Measurements from ENCODE around the gene GNA12. TPM values are rescaled to one million over a fixed set of nuclear protein-coding genes. Genes with fewer than 3 reads are reported as not detected.
A peak's percentile ranks its signal among the peaks of the same experiment; 100 is the strongest.

GNA12 gene
- total RNA-seq, 2 donors from 2014 or later = 12.2 to 17.5 TPM

- H3K27me3 ChIP-seq = no peaks in the 10 kb centered on the region
- H3K4me1 ChIP-seq = peaks cover 22% of the 10 kb centered on the region
- H3K9me3 ChIP-seq = no peaks in the 10 kb centered on the region
- H3K27ac ChIP-seq = peak overlapping the region; percentile 69 to 92 (median 82)
- peak; percentile 84 to 95 (median 87) for DNase-seq
- WGBS, 2 donors = 18 to 26% methylated on average over 14 of the region's 14 CpGs
- no peak overlapping the region for H3K4me3 ChIP-seq
- peak in 2 of 3 donors; percentile 50 to 60 for TF ChIP-seq POLR2A (IDR thresholded peaks at IDR 0.05)
- TF ChIP-seq CTCF (IDR thresholded peaks at IDR 0.05) = no peak
- intact Hi-C loops (cut with DNase I) = no loop called here
- ATAC-seq = peak; percentile 90
- no peaks in the 10 kb centered on the region for H3K36me3 ChIP-seq (replicated peaks in 1 of 2; ENCODE audit: insufficient read depth in 1 of 2, low read depth in 2 of 2)
Measured at GRCh38 chr7:2860627-2861133, 16.6 kb upstream of the GNA12 start.

DNA sequence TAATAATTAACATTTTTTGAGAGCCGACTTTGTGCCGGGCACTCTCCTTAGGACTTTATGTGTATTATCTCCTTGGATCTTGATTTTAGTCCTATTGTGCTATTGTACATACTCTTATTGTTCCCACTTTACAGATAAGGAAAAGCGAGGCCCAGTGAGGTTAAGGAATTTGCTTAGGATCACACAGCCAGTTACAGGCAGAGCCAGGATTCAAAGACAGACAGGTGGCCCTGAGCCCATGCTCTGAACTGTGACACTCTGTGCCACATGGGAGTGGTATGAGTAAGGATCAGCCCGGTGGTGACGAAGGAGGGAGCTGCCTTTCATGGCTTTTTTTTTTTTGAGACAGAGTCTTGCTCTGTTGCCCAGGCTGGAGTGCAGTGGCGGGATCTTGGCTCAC, 15.8 kb upstream of the GNA12 start:
- Histone ChIP-seq H3K9me3 (no peaks in the 10 kb centered on the region), H3K4me1 (peaks cover 22% of the 10 kb centered on the region), H3K36me3 (replicated peaks in 1 of 2; ENCODE audit: insufficient read depth in 1 of 2, low read depth in 2 of 2) (no peaks in the 10 kb centered on the region), H3K4me3 (no peak overlapping the region), H3K27me3 (no peaks in the 10 kb centered on the region), H3K27ac (peak overlapping the region; percentile 69 to 92 (median 82))
- DNase-seq (peak; percentile 57 to 80 (median 64)), ATAC-seq (peak; percentile 49)
- TF ChIP-seq POLR2A (IDR thresholded peaks at IDR 0.05) = no peak
- no peak for TF ChIP-seq CTCF (IDR thresholded peaks at IDR 0.05)
- intact Hi-C loops (cut with DNase I) = no loop called here
- 68 to 71% methylated on average over 6 of the region's 6 CpGs for WGBS, 2 donors

DNA sequence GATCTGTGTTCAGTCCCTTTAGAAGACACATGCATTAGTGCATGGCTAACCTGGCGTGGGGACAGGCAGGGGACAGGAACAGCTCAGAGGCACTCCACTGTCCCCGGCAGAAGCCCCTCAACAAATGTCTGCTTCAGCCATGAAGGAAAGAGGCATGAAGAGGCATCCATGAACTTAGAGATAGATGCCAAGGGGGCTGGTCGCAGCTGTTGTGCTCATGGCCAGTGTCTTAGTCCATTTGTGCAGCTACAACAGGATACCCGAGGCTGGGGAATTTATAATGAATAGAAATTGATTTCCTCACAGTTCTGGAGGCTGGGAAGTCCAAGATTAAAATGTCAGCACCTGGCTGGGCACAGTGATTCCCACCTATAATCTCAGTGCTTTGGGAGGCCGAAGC, 14.5 kb upstream of the GNA12 start:
- Histone ChIP-seq H3K4me1 (peaks cover 22% of the 10 kb centered on the region), H3K9me3 (no peaks in the 10 kb centered on the region), H3K27ac (no peak overlapping the region), H3K27me3 (no peaks in the 10 kb centered on the region), H3K36me3 (replicated peaks in 1 of 2; ENCODE audit: insufficient read depth in 1 of 2, low read depth in 2 of 2) (no peaks in the 10 kb centered on the region), H3K4me3 (no peak overlapping the region)
- 91 to 97% methylated on average over 5 of the region's 5 CpGs for WGBS, 2 donors
- TF ChIP-seq POLR2A (IDR thresholded peaks at IDR 0.05) (no peak), CTCF (IDR thresholded peaks at IDR 0.05) (no peak)
- ATAC-seq (no peak), DNase-seq (no peak)
- intact Hi-C loops (cut with DNase I) = no loop called here

DNA sequence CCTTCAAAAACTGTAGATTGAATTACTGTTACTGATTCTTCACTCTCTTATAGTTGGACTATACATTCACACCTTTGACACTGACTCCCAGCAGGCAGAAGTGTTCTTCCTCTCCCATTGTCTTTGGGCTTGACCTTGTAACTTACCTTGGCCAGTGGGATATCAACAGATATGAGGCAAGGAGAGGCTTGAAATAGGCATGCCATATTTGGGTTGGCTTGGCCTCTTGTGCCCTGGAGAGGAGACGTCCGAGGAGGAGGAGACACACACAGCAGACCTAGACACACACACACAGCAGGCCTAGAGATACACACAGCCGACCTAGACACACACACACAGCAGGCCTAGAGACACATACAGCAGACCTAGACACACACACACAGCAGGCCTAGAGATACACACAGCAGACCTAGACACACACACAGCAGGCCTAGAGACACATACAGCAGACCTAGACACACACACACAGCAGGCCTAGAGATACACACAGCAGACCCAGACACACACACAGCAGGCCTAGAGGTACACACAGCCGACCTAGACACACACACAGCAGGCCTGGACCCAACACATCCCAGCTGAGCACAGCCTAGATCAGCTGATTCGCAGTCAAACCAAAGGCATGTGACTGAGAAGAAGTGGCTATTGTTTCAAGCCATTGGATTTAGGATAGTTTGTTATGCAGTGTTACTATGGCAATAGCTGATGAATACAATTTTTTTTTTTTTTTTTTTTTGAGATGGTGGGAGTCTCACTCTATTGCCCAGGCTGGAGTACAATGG, 12.5 kb upstream of the GNA12 start:
- WGBS, 2 donors = 68 to 93% methylated on average over 2 to 5 of the region's 5 CpGs
- no peak for DNase-seq
- no peak for ATAC-seq
- intact Hi-C loops (cut with DNase I) = no loop called here
- H3K4me1 ChIP-seq = peaks cover 22% of the 10 kb centered on the region
- no peak overlapping the region for H3K4me3 ChIP-seq
- H3K27me3 ChIP-seq = no peaks in the 10 kb centered on the region
- H3K36me3 ChIP-seq (replicated peaks in 1 of 2; ENCODE audit: insufficient read depth in 1 of 2, low read depth in 2 of 2) = no peaks in the 10 kb centered on the region
- peak overlapping the region in 1 of 4 donors; percentile 0 for H3K27ac ChIP-seq
- no peaks in the 10 kb centered on the region for H3K9me3 ChIP-seq
- TF ChIP-seq CTCF (IDR thresholded peaks at IDR 0.05) (no peak), POLR2A (IDR thresholded peaks at IDR 0.05) (no peak)
